SK-N-MC (cell line): ENCODE data around the gene PDLIM3.

Experiments used
- EZH2 ChIP-seq: fragments of 200-600 bp; sonication (generic); IDR thresholded peaks from one replicate; pipeline ENCODE4 v1.6.1; 2017; ENCODE audit warnings: antibody characterized with exemption
- POLR2AphosphoS5 ChIP-seq: IDR thresholded peaks from 2 replicates; pipeline ENCODE4 v1.6.1; 2012; ENCODE audit warnings: mild to moderate bottlenecking, low read depth, low read length, borderline replicate concordance

DNA sequence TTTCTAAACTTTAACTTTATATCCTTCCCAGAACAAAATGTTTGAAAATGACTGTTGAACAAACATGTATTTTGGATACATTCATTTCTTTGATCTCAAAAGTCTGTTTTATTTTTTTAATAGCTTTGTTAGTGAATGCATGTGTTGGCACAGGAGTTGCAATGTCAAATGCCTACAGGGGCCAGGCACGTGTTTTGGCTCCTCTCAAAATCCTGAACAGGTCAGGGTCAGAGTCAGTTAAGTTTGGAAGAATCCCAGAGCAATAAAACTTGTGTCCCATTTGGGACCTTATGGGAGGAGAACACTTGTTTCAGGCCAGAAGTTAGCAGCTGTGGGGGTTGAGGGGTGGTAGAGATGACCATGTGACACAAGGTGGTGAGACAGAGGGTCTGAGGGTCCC, 34.7 kb downstream of the PDLIM3 start:
- TF ChIP-seq POLR2AphosphoS5 (no peak), EZH2 (no peak)
